OCI-LY3 (cell line): ENCODE results near the gene ERBB2.

ENCODE experiments used
- CTCF ChIP-seq: fragments of 200-600, 300-600 bp; sonication (generic); IDR thresholded peaks from 2 replicates; pipeline ENCODE4 v1.5.1; 2014; ENCODE audit warnings: antibody characterized with exemption, low read length, low read depth
- EZH2phosphoT487 ChIP-seq: fragments of 200-600 bp; shearing (Covaris generic); IDR thresholded peaks from 2 replicates; pipeline ENCODE4 v1.6.1; 2018; ENCODE audit warnings: antibody characterized with exemption, mixed run types, low read depth

- TF ChIP-seq CTCF (no peak), EZH2phosphoT487 (no peak)
Measured at GRCh38 chr17:39679521-39680192, 20.2 kb upstream of the ERBB2 start.
